Posterior cingulate gyrus (tissue), 11 donors: Measurements from ENCODE around the gene RBFOX1.

Experiments used
- DNase-seq, 10 donors: peaks; one replicate each; pipeline versions ENCODE4 v3.0.0 to v3.0.0-alpha.2; 2020 to 2021; ENCODE audit warnings: mixed read lengths in 3 of 10
- intact Hi-C: fragments of 100-400 bp; cut with DNase I; formaldehyde crosslinking; loops from one replicate; pipeline ENCODE4 v1.15.1; 2023

RBFOX1 gene

DNA sequence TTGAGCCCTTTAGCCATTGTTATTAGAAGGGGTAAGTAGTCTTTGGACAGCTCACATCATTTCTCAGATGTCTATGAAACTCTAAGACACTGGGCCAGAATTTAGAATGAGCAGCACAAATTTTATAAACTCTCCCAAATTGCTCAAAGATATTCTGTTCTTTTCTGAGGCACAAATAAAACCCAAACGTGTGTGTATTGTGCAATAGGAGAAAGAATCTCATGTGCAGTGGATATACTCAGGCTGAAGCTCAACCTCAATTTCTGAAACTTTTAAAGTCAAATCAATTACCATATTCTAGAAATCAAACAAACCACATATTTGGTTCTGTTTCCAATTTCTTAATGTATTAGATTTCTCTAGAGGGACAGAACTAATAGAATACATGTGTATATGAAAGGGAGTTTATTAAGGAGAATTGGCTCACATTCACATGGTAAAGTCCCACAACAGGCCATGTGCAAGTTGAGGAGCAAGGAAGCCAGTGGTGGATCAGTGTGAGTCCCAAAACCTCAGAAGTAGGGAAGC is 403.6 kb downstream of the RBFOX1 start:
- intact Hi-C loops: no loop called here

DNA sequence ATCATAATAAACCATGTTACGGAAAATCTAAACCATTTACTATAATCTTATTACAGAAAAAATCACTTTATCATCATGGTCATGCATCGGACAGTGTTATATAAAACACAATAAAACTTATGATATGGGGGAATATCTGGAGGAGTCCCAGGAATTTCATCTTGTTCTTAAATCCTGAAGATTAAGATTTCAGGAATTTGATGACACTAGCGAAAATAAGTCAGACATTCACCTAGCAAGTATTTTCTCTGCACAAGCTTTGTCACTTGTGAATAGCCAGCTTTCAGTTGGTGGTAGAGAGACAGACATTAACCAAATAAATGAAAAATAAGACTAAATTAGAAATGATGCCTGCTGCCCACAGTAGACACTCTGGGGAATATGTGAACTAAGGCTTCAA is 410.0 kb downstream of the RBFOX1 start:
- intact Hi-C loops: no loop called here

More for the DNA sequence above, 403.6 kb downstream of the RBFOX1 start:
- no peak for DNase-seq

DNA sequence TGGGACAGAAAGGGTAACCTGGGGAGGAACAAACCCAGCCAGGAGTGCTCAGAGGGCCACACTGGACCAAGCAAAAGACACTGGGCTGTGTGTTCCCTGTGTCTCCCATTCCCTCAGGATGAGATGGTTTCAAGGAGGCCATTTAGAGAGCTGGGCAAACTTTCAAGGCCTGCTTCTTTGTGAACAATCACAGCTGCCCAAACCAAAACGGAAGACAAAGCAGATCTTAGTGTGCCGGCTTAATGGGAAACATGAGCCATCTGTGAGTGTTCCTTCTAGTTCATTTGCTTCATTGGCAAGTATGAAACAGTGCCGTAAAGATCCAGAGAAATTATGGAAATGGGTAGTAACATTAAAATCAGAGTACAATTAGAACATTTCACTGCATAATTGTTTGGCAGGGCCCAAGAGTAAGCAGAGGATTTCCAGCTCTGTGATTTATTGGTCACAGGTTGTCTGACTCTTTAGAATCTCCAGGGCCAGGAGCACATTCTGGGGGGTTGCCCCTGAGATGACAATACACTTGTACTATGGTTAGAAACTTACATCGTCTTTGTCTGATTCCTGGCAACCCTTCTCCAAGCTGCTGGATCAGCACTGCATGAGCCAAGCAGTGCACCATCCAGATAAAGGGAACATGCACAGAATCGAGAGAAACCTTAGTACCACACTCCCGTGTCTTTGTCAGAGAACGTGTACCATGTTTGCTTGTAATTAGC is 412.1 kb downstream of the RBFOX1 start:
- intact Hi-C loops: no loop called here
- DNase-seq: peak in 5 of 10 donors; percentile 15 to 80 (median 40)

More for the DNA sequence above, 410.0 kb downstream of the RBFOX1 start:
- DNase-seq: no peak

DNA sequence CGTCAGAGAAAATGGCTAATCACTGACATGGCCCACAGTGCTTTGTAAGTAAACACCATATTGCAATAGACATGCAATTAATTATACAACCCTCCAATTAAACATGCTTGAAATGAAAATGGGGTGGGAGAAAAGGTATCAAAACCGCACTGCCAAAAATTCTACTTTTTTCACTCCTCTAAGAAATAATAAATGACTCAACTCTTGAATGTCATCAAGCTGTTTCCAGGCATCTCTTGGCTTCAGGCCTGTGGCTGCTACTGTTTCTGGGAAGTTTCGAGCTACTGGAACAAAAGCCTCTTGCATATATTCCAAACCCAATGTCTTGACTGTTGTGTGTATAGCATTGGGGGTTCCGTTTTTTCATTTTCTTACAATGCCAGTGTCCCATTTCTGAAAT is 412.6 kb downstream of the RBFOX1 start:
- intact Hi-C loops: no loop called here
- DNase-seq: peak in 6 of 10 donors; percentile 21 to 84 (median 45)

DNA sequence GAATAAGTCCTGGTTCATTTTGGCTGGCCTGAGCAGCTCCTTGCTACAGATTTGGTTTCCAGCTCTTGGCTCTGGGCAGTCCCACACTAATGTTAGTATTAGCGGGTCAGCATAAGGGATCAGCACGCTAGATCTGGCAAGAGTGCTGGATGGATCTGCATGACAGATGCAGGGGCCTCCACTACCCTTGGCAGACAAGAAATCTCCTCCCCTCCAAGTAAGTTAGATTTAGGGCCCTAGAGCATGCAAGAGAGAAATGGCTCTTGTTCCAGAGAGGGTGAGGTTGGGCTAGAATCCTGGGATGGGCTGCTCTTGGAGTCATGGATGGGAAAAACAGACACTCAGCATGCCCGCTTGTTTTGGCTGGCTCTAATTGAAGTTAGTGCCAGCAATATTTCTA is 414.3 kb downstream of the RBFOX1 start:
- DNase-seq: no peak
- intact Hi-C loops: no loop called here

DNA sequence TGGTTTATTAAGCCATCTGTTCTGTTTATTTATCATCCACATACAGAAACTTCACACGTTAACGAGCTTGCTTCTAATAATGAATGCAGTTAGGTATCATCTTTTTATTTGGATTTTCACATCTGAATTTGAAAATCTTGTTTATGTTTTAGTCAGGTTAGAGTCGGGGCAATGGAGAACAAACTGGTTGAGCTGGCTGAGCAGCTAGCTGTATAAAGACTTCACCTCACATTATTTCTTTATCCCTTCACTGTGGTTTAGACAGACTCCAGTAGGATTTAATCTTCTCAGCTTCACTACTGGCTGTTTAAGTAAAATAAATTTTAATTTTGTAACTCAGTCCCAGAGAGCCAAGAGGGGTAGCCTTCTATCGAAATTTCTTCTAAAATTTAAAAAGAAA is 415.9 kb downstream of the RBFOX1 start:
- intact Hi-C loops: no loop called here
- no peak for DNase-seq

DNA sequence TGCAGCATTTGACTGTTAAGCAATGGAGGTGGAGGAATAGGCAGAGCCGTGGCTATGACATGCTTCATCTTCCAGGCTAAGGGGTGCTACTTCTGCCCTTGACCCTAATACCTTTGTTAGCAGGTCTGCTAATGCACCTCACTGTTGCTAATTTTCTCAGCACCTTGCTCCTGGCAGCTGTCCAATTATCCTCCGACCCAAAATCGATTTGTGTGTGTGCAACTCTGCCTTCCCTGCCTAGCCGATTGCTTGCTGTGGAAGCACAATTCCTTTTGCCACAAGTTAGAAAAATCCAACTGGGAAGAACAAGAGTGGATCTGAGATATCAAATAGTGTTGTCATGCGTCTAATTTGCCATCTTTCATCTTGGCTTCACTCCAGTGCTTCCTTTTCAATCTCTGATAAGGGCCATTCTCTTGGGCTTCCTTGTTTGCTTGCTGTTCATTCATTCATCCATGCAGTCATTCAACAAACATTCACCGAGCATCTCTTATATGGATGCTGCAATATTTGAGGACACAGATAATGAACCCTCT is 422.8 kb downstream of the RBFOX1 start:
- intact Hi-C loops: no loop called here
- no peak for DNase-seq
